WTC11 (cell line): ENCODE data around the gene PPCDC. TPM values are rescaled to one million over a fixed set of nuclear protein-coding genes. Genes with fewer than 3 reads are reported as not detected.

Experiments
- ATAC-seq: fragments of 200-7000 bp; cut with Tn5 transposase; 2 replicates; pipeline ENCODE4 v1.10.0; 2021; ENCODE audit warnings: mild to moderate bottlenecking, moderate library complexity
- CTCF ChIA-PET: fragments of 300-600 bp; sonication (Branson Sonifier 250); formaldehyde crosslinking; loops from one replicate; lab custom pipeline; 2021; ENCODE audit warnings: antibody characterized with exemption; lab: Charles Lee
- POLR2A ChIA-PET: fragments of 350-600 bp; sonication (Branson Sonifier 250); formaldehyde crosslinking; loops from one replicate; lab custom pipeline; 2021; ENCODE audit warnings: antibody characterized with exemption; lab: Charles Lee
- DNase-seq: peaks from one replicate; pipeline ENCODE4 v3.0.0; 2021; ENCODE audit warnings: low spot score
- H3K27ac Mint-ChIP-seq: 2 replicates; pipeline ENCODE4 v1.8.0; 2021; ENCODE audit warnings: mixed read lengths
- H3K27me3 Mint-ChIP-seq: 2 replicates; pipeline ENCODE4 v1.8.0; 2021; ENCODE audit warnings: low read depth, mild to moderate bottlenecking, moderate library complexity, mixed read lengths
- H3K36me3 Mint-ChIP-seq: 2 replicates; pipeline ENCODE4 v1.8.0; 2021; ENCODE audit warnings: mixed read lengths
- H3K4me1 Mint-ChIP-seq: 2 replicates; pipeline ENCODE4 v1.8.0; 2022; ENCODE audit warnings: mixed read lengths
- H3K4me3 Mint-ChIP-seq: 2 replicates; pipeline ENCODE4 v1.8.0; 2021; ENCODE audit warnings: mild to moderate bottlenecking, moderate library complexity, mixed read lengths
- H3K9me3 Mint-ChIP-seq: 2 replicates; pipeline ENCODE4 v1.8.0; 2021; ENCODE audit warnings: mixed read lengths
- ARID4B ChIP-seq: sonication (generic); formaldehyde crosslinking; IDR thresholded peaks from 2 replicates; pipeline ENCODE4 v1.8.0; 2023; ENCODE audit warnings: missing genetic modification reagents, mild to moderate bottlenecking, borderline replicate concordance
- ESRRA ChIP-seq: sonication (generic); formaldehyde crosslinking; IDR thresholded peaks from 2 replicates; pipeline ENCODE4 v1.8.1; 2022; ENCODE audit warnings: mild to moderate bottlenecking, missing genetic modification reagents, borderline replicate concordance
- GABPB1 ChIP-seq: sonication (generic); formaldehyde crosslinking; IDR thresholded peaks from 2 replicates; pipeline ENCODE4 v1.8.1; 2023; ENCODE audit warnings: mild to moderate bottlenecking, missing genetic modification reagents
- GTF2I ChIP-seq: fragments of 250-450 bp; sonication (Bioruptor Pico); conservative IDR thresholded peaks from 2 replicates; pipeline ENCODE4 v1.4.0; 2021; ENCODE audit warnings: mild to moderate bottlenecking
- JUN ChIP-seq: sonication (generic); formaldehyde crosslinking; IDR thresholded peaks from 2 replicates; pipeline ENCODE4 v1.8.0; 2023; ENCODE audit warnings: mild to moderate bottlenecking, missing genetic modification reagents
- PRDM15 ChIP-seq: sonication (generic); formaldehyde crosslinking; IDR thresholded peaks from 2 replicates; pipeline ENCODE4 v1.8.0; 2022; ENCODE audit warnings: missing genetic modification reagents
- PRRX2 ChIP-seq: fragments of 250-450 bp; sonication (Bioruptor Pico); IDR thresholded peaks from 2 replicates; pipeline ENCODE4 v1.8.0; 2021; ENCODE audit warnings: mild to moderate bottlenecking
- ZBTB21 ChIP-seq: sonication (generic); formaldehyde crosslinking; IDR thresholded peaks from 2 replicates; pipeline ENCODE4 v1.8.1; 2023; ENCODE audit warnings: mild to moderate bottlenecking, missing genetic modification reagents, borderline replicate concordance
- ZNF138 ChIP-seq: sonication (generic); formaldehyde crosslinking; conservative IDR thresholded peaks from 2 replicates; pipeline ENCODE4 v1.8.1; 2022; ENCODE audit warnings: mild to moderate bottlenecking, moderate library complexity, missing genetic modification reagents
- ZNF219 ChIP-seq: sonication (generic); formaldehyde crosslinking; IDR thresholded peaks from 2 replicates; pipeline ENCODE4 v1.8.0; 2023; ENCODE audit warnings: missing genetic modification reagents, mild to moderate bottlenecking, borderline replicate concordance
- ZNF532 ChIP-seq: fragments of 250-450 bp; sonication (Bioruptor Pico); IDR thresholded peaks from 2 replicates; pipeline ENCODE4 v1.9.0; 2021; ENCODE audit warnings: mild to moderate bottlenecking, borderline replicate concordance
- ZSCAN18 ChIP-seq: fragments of 250-450 bp; sonication (Bioruptor Pico); IDR thresholded peaks from 2 replicates; pipeline ENCODE4 v2.1.2; 2022; ENCODE audit warnings: mild to moderate bottlenecking, moderate library complexity
- total RNA-seq: library from RNA; stranded (reverse); gene quantifications from 3 replicates; pipeline ENCODE4 v1.2.3, GENCODE V29; 2021
- TF ChIP-seq, protein P1 (sequence below): sonication (generic); formaldehyde crosslinking; conservative IDR thresholded peaks from 2 replicates; pipeline ENCODE4 v1.8.1; 2023; ENCODE audit warnings: mild to moderate bottlenecking, low read depth, missing genetic modification reagents, moderate library complexity
- TF ChIP-seq, protein P2 (sequence below): sonication (generic); formaldehyde crosslinking; conservative IDR thresholded peaks from 2 replicates; pipeline ENCODE4 v1.8.1; 2022; ENCODE audit warnings: mild to moderate bottlenecking, missing genetic modification reagents
- TF ChIP-seq, protein P3 (sequence below): sonication (generic); formaldehyde crosslinking; IDR thresholded peaks from 2 replicates; pipeline ENCODE4 v1.8.1; 2022; ENCODE audit warnings: mild to moderate bottlenecking, moderate library complexity, missing genetic modification reagents

Gene PPCDC
- total RNA-seq, 1 experiment from 2014 or later: 30.1 TPM

DNA sequence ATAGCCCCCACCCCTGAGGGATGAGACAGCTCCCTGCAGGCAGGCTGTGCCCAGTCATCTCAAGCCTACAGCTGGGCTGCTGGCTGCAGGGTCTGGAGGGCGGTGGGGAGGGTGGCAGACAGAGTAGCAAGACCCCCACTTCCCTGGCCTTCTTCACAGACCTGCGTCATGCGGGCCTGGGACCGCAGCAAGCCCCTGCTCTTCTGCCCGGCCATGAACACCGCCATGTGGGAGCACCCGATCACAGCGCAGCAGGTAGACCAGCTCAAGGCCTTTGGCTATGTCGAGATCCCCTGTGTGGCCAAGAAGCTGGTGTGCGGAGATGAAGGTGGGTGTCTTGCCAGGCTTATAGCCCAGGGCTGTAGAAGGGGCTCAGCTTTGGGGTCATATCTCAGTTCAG, 25.0 kb downstream of the PPCDC start:
- DNase-seq: no peak
- ChIA-PET POLR2A (no interaction called here), CTCF (interaction anchor here (1.2 kb wide), 1 partner anchor 134 kb away, joined by 3 read pairs; no protein-coding TSS in a partner anchor)
- peaks cover 5% of the 10 kb centered on the region; the same call in 1 of the 2 replicates for H3K4me1 Mint-ChIP-seq
- no peak overlapping the region for H3K27ac Mint-ChIP-seq
- H3K4me3 Mint-ChIP-seq: no peak overlapping the region
- H3K27me3 Mint-ChIP-seq: no peaks in the 10 kb centered on the region
- peaks cover 16% of the 10 kb centered on the region for H3K36me3 Mint-ChIP-seq
- no peaks in the 10 kb centered on the region for H3K9me3 Mint-ChIP-seq
- TF ChIP-seq JUN (CRISPR knock-in tag) (no peak), ZNF532 (CRISPR knock-in tag) (no peak), ZSCAN18 (CRISPR knock-in tag) (no peak), ESRRA (no peak), ZNF219 (no peak), ZNF138 (CRISPR knock-in tag) (no peak), PRDM15 (no peak)
- TF ChIP-seq, protein P1, sequence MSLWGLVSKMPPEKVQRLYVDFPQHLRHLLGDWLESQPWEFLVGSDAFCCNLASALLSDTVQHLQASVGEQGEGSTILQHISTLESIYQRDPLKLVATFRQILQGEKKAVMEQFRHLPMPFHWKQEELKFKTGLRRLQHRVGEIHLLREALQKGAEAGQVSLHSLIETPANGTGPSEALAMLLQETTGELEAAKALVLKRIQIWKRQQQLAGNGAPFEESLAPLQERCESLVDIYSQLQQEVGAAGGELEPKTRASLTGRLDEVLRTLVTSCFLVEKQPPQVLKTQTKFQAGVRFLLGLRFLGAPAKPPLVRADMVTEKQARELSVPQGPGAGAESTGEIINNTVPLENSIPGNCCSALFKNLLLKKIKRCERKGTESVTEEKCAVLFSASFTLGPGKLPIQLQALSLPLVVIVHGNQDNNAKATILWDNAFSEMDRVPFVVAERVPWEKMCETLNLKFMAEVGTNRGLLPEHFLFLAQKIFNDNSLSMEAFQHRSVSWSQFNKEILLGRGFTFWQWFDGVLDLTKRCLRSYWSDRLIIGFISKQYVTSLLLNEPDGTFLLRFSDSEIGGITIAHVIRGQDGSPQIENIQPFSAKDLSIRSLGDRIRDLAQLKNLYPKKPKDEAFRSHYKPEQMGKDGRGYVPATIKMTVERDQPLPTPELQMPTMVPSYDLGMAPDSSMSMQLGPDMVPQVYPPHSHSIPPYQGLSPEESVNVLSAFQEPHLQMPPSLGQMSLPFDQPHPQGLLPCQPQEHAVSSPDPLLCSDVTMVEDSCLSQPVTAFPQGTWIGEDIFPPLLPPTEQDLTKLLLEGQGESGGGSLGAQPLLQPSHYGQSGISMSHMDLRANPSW (CRISPR knock-in tag): no peak
- TF ChIP-seq, protein P2, sequence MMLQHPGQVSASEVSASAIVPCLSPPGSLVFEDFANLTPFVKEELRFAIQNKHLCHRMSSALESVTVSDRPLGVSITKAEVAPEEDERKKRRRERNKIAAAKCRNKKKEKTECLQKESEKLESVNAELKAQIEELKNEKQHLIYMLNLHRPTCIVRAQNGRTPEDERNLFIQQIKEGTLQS (CRISPR knock-in tag): no peak
- no peak for ATAC-seq

- DNase-seq (no peak), ATAC-seq (no peak)
- peaks cover 5% of the 10 kb centered on the region; the same call in 1 of the 2 replicates for H3K4me1 Mint-ChIP-seq
- ChIA-PET POLR2A (no interaction called here), CTCF (interaction anchor here (0.5 kb wide), 1 partner anchor 79 kb away, joined by 3 read pairs; no protein-coding TSS in a partner anchor)
- no peak overlapping the region for H3K27ac Mint-ChIP-seq
- H3K27me3 Mint-ChIP-seq: no peaks in the 10 kb centered on the region
- H3K36me3 Mint-ChIP-seq: peaks cover 14% of the 10 kb centered on the region
- no peak for TF ChIP-seq ZNF138 (CRISPR knock-in tag)
- TF ChIP-seq, protein P3, sequence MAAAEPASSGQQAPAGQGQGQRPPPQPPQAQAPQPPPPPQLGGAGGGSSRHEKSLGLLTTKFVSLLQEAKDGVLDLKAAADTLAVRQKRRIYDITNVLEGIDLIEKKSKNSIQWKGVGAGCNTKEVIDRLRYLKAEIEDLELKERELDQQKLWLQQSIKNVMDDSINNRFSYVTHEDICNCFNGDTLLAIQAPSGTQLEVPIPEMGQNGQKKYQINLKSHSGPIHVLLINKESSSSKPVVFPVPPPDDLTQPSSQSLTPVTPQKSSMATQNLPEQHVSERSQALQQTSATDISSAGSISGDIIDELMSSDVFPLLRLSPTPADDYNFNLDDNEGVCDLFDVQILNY (CRISPR knock-in tag): no peak
- no peak for TF ChIP-seq GTF2I (CRISPR knock-in tag)
- no peak for TF ChIP-seq ARID4B
- no peak for TF ChIP-seq ZBTB21
- no peak for TF ChIP-seq GABPB1 (CRISPR knock-in tag)
- no peak for TF ChIP-seq PRRX2 (CRISPR knock-in tag)
- H3K4me3 Mint-ChIP-seq: no peak overlapping the region
- H3K9me3 Mint-ChIP-seq: no peaks in the 10 kb centered on the region
These were observed 26.0 kb downstream of the PPCDC start for GRCh38 chr15:75049392-75049791.
